Naive thymus-derived CD4-positive, alpha-beta T cell (primary cell): ENCODE data around the gene CYB561D1. TPM values are rescaled to one million over a fixed set of nuclear protein-coding genes. Genes with fewer than 3 reads are reported as not detected.
A peak's percentile ranks its signal among the peaks of the same experiment; 100 is the strongest.

Experiments
- ATAC-seq: fragments of 150-1000 bp; cut with Tn5 transposase; 2 replicates; pipeline ENCODE4 v1.10.0; 2021; ENCODE audit warnings: mild to moderate bottlenecking, moderate library complexity
- CTCF ChIA-PET: fragments of 350-600 bp; sonication (Branson Sonifier 250); formaldehyde crosslinking; loops from one replicate; lab custom pipeline; 2021; ENCODE audit warnings: antibody characterized with exemption; lab: Charles Lee
- POLR2A ChIA-PET: fragments of 350-600 bp; sonication (Branson Sonifier 250); formaldehyde crosslinking; loops from one replicate; lab custom pipeline; 2021; ENCODE audit warnings: antibody characterized with exemption, inconsistent platforms; lab: Charles Lee
- DNase-seq, 9 donors: peaks; one replicate each; pipeline versions ENCODE4 v3.0.0 to v3.0.0-alpha.2; 2020 to 2022; ENCODE audit warnings: mixed read lengths in 1 of 9
- H3K27ac ChIP-seq: one replicate; pipeline ENCODE4 v1.7.0; 2013; ENCODE audit warnings: mild to moderate bottlenecking, low read depth, low read length, moderate library complexity
- H3K27me3 ChIP-seq, 2 donors: one replicate each; pipeline ENCODE4 v1.7.0; 2013; ENCODE audit warnings: low read length in 2 of 2, mild to moderate bottlenecking in 2 of 2, moderate library complexity in 2 of 2; ENCODE audit not compliant: control insufficient read depth in 2 of 2, insufficient read depth in 2 of 2
- H3K36me3 ChIP-seq, 3 experiments: 1 replicate in 2 of 3; 2 replicates in 1 of 3; pipeline ENCODE4 v1.7.0; 2013; ENCODE audit warnings: low read length in 3 of 3, mild to moderate bottlenecking in 3 of 3, moderate library complexity in 1 of 3; ENCODE audit not compliant: insufficient read depth in 3 of 3, control insufficient read depth in 2 of 3
- H3K4me1 ChIP-seq, 2 donors: one replicate each; pipeline ENCODE4 v1.7.0; 2013; ENCODE audit warnings: low read length in 2 of 2, mild to moderate bottlenecking in 2 of 2, moderate library complexity in 1 of 2; ENCODE audit not compliant: control insufficient read depth in 2 of 2, insufficient read depth in 2 of 2
- H3K4me3 ChIP-seq: 2 replicates; pipeline ENCODE4 v1.7.0; 2013; ENCODE audit warnings: mild to moderate bottlenecking, low read length
- H3K9me3 ChIP-seq, 3 experiments: 1 replicate in 2 of 3; 2 replicates in 1 of 3; pipeline ENCODE4 v1.7.0; 2013; ENCODE audit warnings: low read length in 3 of 3; ENCODE audit not compliant: control insufficient read depth in 2 of 3
- H3K27ac Mint-ChIP-seq, 9 donors: one replicate each; pipeline ENCODE4 v1.8.0; 2020 to 2022; ENCODE audit warnings: mixed read lengths in 9 of 9, mild to moderate bottlenecking in 8 of 9, moderate library complexity in 5 of 9, inconsistent platforms in 2 of 9
- H3K27me3 Mint-ChIP-seq, 5 donors: one replicate each; pipeline ENCODE4 v1.8.0; 2021 to 2022; ENCODE audit warnings: mixed read lengths in 5 of 5, mild to moderate bottlenecking in 1 of 5
- H3K36me3 Mint-ChIP-seq, 5 donors: one replicate each; pipeline ENCODE4 v1.8.0; 2020 to 2022; ENCODE audit warnings: mixed read lengths in 5 of 5, mild to moderate bottlenecking in 3 of 5, inconsistent platforms in 1 of 5
- H3K4me1 Mint-ChIP-seq, 7 donors: one replicate each; pipeline ENCODE4 v1.8.0; 2020 to 2022; ENCODE audit warnings: mixed read lengths in 7 of 7, mild to moderate bottlenecking in 3 of 7, inconsistent platforms in 1 of 7
- H3K4me3 Mint-ChIP-seq, 10 donors: one replicate each; pipeline ENCODE4 v1.8.0; 2020 to 2022; ENCODE audit warnings: mild to moderate bottlenecking in 10 of 10, mixed read lengths in 10 of 10, moderate library complexity in 6 of 10, inconsistent platforms in 2 of 10
- H3K9me3 Mint-ChIP-seq, 11 donors: one replicate each; pipeline ENCODE4 v1.8.0; 2020 to 2022; ENCODE audit warnings: mixed read lengths in 11 of 11, mild to moderate bottlenecking in 4 of 11, inconsistent platforms in 1 of 11, moderate library complexity in 1 of 11
- intact Hi-C, 2 donors: fragments of 100-400 bp; cut with micrococcal nuclease; formaldehyde crosslinking; loops; one replicate each; pipeline ENCODE4 v1.15.1; 2023
- polyA plus RNA-seq, 2 donors: library from polyadenylated mRNA; unstranded; fragments of 300-500 nt; fragmentation: Illumina TruSeq; gene quantifications; one replicate each; pipeline ENCODE4 v1.2.3, GENCODE V29; 2021
- total RNA-seq, 6 experiments: library from RNA in 5 of 6; stranded (reverse) in 5 of 6; gene quantifications; 1 replicate in 5 of 6; 2 replicates in 1 of 6; pipeline ENCODE4 v1.2.3 and lab custom pipeline; 2021 to 2026

The CYB561D1 gene
- total and polyA plus RNA-seq, 7 experiments from 2014 or later: 13.5 to 41.5 (median 24.1) TPM

- peaks cover 19 to 45% (median 33%) of the 10 kb centered on the region in 7 donors for H3K4me1 Mint-ChIP-seq
- Histone ChIP-seq H3K4me3 (no peak overlapping the region), H3K27ac (no peak overlapping the region), H3K4me1 (peaks cover 13 to 29% of the 10 kb centered on the region in 2 donors), H3K9me3 (no peaks in the 10 kb centered on the region), H3K27me3 (no peaks in the 10 kb centered on the region), H3K36me3 (peaks cover 0 to 4% (median 0%) of the 10 kb centered on the region in 3 experiments)
- ATAC-seq (no peak), DNase-seq (no peak)
- CTCF ChIA-PET: interaction anchor here (0.6 to 32.6 kb wide), 3 partner anchors 20 to 1001 kb away, joined by 3 to 1240 read pairs (median 417); partner anchors contain the start of genes ATXN7L2, CYB561D1 and GPR61
- peak overlapping the region in 2 of 9 donors; percentile 31 to 51 for H3K27ac Mint-ChIP-seq
- peaks cover 3 to 5% (median 4%) of the 10 kb centered on the region in 5 donors for H3K36me3 Mint-ChIP-seq
- H3K4me3 Mint-ChIP-seq: no peak overlapping the region
- peaks cover 0 to 10% (median under 1%) of the 10 kb centered on the region in 11 donors for H3K9me3 Mint-ChIP-seq
- intact Hi-C loops: no loop called here
- POLR2A ChIA-PET: interaction anchor here (0.9 to 29.8 kb wide), 4 partner anchors 17 to 87 kb away, joined by 3 to 478 read pairs (median 6); partner anchors contain the start of genes ATXN7L2, CYB561D1 and PSMA5
- H3K27me3 Mint-ChIP-seq: peaks cover 0 to 50% (median 0%) of the 10 kb centered on the region in 5 donors
Observed at GRCh38 chr1:109513110-109513710, 19.3 kb downstream of the CYB561D1 start.

GRCh38 chr1:109514846-109515245 lies 21.0 kb downstream of the CYB561D1 start:
- no peak overlapping the region for H3K27ac ChIP-seq
- intact Hi-C loops: no loop called here
- no peaks in the 10 kb centered on the region for H3K27me3 ChIP-seq
- H3K9me3 ChIP-seq: no peaks in the 10 kb centered on the region
- peaks cover 0 to 2% (median 0%) of the 10 kb centered on the region in 5 donors for H3K36me3 Mint-ChIP-seq
- peaks cover 6 to 20% of the 10 kb centered on the region in 2 donors for H3K4me1 ChIP-seq
- H3K36me3 ChIP-seq: no peaks in the 10 kb centered on the region
- peaks cover 0 to 38% (median 0%) of the 10 kb centered on the region in 5 donors for H3K27me3 Mint-ChIP-seq
- H3K4me1 Mint-ChIP-seq: peaks cover 8 to 33% (median 24%) of the 10 kb centered on the region in 7 donors
- peaks cover 0 to 2% (median 0%) of the 10 kb centered on the region in 11 donors for H3K9me3 Mint-ChIP-seq
- no peak for ATAC-seq
- POLR2A ChIA-PET: interaction anchor here (2.0 to 29.8 kb wide), 3 partner anchors 14 to 21 kb away, joined by 8 to 478 read pairs (median 12); partner anchors contain the start of genes ATXN7L2 and CYB561D1
- CTCF ChIA-PET: interaction anchor here (0.7 to 25.5 kb wide), 4 partner anchors 17 to 470 kb away, joined by 3 to 417 read pairs (median 16); partner anchors contain the start of genes AHCYL1, ATXN7L2 and CYB561D1
- no peak overlapping the region for H3K4me3 Mint-ChIP-seq
- H3K4me3 ChIP-seq: no peak overlapping the region
- H3K27ac Mint-ChIP-seq: no peak overlapping the region
- no peak for DNase-seq

- H3K27ac Mint-ChIP-seq: no peak overlapping the region
- ATAC-seq (no peak), DNase-seq (no peak)
- H3K4me3 ChIP-seq: no peak overlapping the region
- H3K4me3 Mint-ChIP-seq: no peak overlapping the region
- H3K4me1 Mint-ChIP-seq: peaks cover 0 to 13% (median 6%) of the 10 kb centered on the region in 7 donors
- peaks cover 0 to under 1% of the 10 kb centered on the region in 2 donors for H3K4me1 ChIP-seq
- H3K27me3 Mint-ChIP-seq: peaks cover 0 to 30% (median 0%) of the 10 kb centered on the region in 5 donors
- no peaks in the 10 kb centered on the region for H3K36me3 ChIP-seq
- CTCF ChIA-PET: interaction anchor here (2.2 to 25.5 kb wide), 3 partner anchors 13 to 24 kb away, joined by 6 to 417 read pairs (median 29); partner anchors contain the start of genes ATXN7L2 and CYB561D1
- no peaks in the 10 kb centered on the region for H3K27me3 ChIP-seq
- no peaks in the 10 kb centered on the region for H3K9me3 ChIP-seq
- H3K9me3 Mint-ChIP-seq: no peaks in the 10 kb centered on the region
- peaks cover 0 to 2% (median 0%) of the 10 kb centered on the region in 5 donors for H3K36me3 Mint-ChIP-seq
- intact Hi-C loops: no loop called here
- POLR2A ChIA-PET: interaction anchor here (2.5 to 29.8 kb wide), 2 partner anchors 12 to 23 kb away, joined by 12 to 478 read pairs; partner anchors contain the start of genes ATXN7L2 and CYB561D1
- H3K27ac ChIP-seq: no peak overlapping the region
Observed at GRCh38 chr1:109516872-109517271, 23.0 kb downstream of the CYB561D1 start.

- DNase-seq: no peak
- POLR2A ChIA-PET: interaction anchor here (0.6 to 29.8 kb wide), 3 partner anchors 12 to 405 kb away, joined by 3 to 478 read pairs (median 12); partner anchors contain the start of genes ATXN7L2 and CYB561D1
- CTCF ChIA-PET: interaction anchor here (2.2 to 25.5 kb wide), 3 partner anchors 13 to 24 kb away, joined by 6 to 417 read pairs (median 29); partner anchors contain the start of genes ATXN7L2 and CYB561D1
- no peak overlapping the region for H3K4me3 ChIP-seq
- H3K4me3 Mint-ChIP-seq: no peak overlapping the region
- H3K4me1 ChIP-seq: no peaks in the 10 kb centered on the region
- ATAC-seq: no peak
- no peaks in the 10 kb centered on the region for H3K36me3 ChIP-seq
- H3K9me3 ChIP-seq: no peaks in the 10 kb centered on the region
- H3K27ac ChIP-seq: no peak overlapping the region
- peaks cover 0 to 30% (median 0%) of the 10 kb centered on the region in 5 donors for H3K27me3 Mint-ChIP-seq
- H3K27me3 ChIP-seq: no peaks in the 10 kb centered on the region
- no peaks in the 10 kb centered on the region for H3K9me3 Mint-ChIP-seq
- peaks cover 0 to 12% (median 6%) of the 10 kb centered on the region in 7 donors for H3K4me1 Mint-ChIP-seq
- no peak overlapping the region for H3K27ac Mint-ChIP-seq
- intact Hi-C loops: no loop called here
- peaks cover 0 to 2% (median 0%) of the 10 kb centered on the region in 5 donors for H3K36me3 Mint-ChIP-seq
Observed at GRCh38 chr1:109517337-109517736, 23.4 kb downstream of the CYB561D1 start.

- CTCF ChIA-PET: interaction anchor here (1.0 to 25.5 kb wide), 4 partner anchors 11 to 28 kb away, joined by 6 to 417 read pairs (median 18); partner anchors contain the start of genes ATXN7L2 and CYB561D1
- no peak for DNase-seq
- no peaks in the 10 kb centered on the region for H3K4me1 ChIP-seq
- no peaks in the 10 kb centered on the region for H3K36me3 ChIP-seq
- intact Hi-C loops: no loop called here
- POLR2A ChIA-PET: interaction anchor here (15.6 to 29.8 kb wide), 2 partner anchors 21 to 27 kb away, joined by 478 to 520 read pairs; partner anchors contain the start of genes AMIGO1, ATXN7L2 and CYB561D1
- H3K27ac ChIP-seq: no peak overlapping the region
- Mint-ChIP-seq H3K9me3 (no peaks in the 10 kb centered on the region), H3K27me3 (peaks cover 0 to 36% (median 0%) of the 10 kb centered on the region in 5 donors), H3K4me3 (no peak overlapping the region), H3K27ac (no peak overlapping the region), H3K36me3 (no peaks in the 10 kb centered on the region), H3K4me1 (peaks cover 0 to 9% (median 4%) of the 10 kb centered on the region in 7 donors)
- no peaks in the 10 kb centered on the region for H3K9me3 ChIP-seq
- H3K4me3 ChIP-seq: no peak overlapping the region
- H3K27me3 ChIP-seq: no peaks in the 10 kb centered on the region
- ATAC-seq: no peak
Observed at GRCh38 chr1:109521002-109521951, 27.4 kb downstream of the CYB561D1 start.
